GM13976 (cell line): ENCODE results near the gene SYNPO2.

Experiments used
- DNase-seq: peaks from one replicate; pipeline ENCODE4 v3.0.0; 2012; ENCODE audit warnings: low spot score
- in situ Hi-C: fragments of 300-500 bp; cut with MboI; formaldehyde crosslinking; loops from one replicate; pipeline ENCODE4 v1.12.0; 2022; ENCODE audit warnings: low sequenced_read_pairs, mixed read lengths, inconsistent platforms; ENCODE audit not compliant: unreplicated experiment
- TF ChIP-seq, protein P1 (sequence below): IDR thresholded peaks from 2 replicates; pipeline ENCODE4 v1.5.1; 2012; ENCODE audit warnings: borderline replicate concordance, mild to moderate bottlenecking; ENCODE audit not compliant: insufficient read depth; ENCODE audit errors: extremely low read depth, missing control alignments, control extremely low read depth

SYNPO2 gene

DNA sequence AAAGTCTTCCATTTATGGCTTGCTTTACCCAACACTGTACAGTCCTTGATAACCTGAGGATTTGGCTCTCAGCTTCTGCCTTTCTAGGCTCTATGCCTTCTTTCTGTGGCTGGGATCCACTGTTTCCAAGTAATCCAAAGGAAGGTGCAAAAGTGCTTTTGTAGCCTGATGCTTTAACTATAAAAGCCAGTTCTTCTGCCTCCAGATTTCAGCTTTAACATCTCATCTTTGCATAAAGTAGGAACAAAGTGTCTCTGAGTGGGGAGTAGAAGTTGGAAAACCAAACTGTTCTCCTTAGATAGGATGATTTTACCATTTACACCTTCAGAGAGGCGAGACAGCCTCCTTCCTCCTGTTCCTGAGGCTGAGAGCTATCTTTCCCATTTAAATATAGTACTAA is 41.7 kb upstream of the SYNPO2 start:
- DNase-seq: no peak
- in situ Hi-C loops: no loop called here
- TF ChIP-seq, protein P1, sequence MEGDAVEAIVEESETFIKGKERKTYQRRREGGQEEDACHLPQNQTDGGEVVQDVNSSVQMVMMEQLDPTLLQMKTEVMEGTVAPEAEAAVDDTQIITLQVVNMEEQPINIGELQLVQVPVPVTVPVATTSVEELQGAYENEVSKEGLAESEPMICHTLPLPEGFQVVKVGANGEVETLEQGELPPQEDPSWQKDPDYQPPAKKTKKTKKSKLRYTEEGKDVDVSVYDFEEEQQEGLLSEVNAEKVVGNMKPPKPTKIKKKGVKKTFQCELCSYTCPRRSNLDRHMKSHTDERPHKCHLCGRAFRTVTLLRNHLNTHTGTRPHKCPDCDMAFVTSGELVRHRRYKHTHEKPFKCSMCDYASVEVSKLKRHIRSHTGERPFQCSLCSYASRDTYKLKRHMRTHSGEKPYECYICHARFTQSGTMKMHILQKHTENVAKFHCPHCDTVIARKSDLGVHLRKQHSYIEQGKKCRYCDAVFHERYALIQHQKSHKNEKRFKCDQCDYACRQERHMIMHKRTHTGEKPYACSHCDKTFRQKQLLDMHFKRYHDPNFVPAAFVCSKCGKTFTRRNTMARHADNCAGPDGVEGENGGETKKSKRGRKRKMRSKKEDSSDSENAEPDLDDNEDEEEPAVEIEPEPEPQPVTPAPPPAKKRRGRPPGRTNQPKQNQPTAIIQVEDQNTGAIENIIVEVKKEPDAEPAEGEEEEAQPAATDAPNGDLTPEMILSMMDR: no peak

DNA sequence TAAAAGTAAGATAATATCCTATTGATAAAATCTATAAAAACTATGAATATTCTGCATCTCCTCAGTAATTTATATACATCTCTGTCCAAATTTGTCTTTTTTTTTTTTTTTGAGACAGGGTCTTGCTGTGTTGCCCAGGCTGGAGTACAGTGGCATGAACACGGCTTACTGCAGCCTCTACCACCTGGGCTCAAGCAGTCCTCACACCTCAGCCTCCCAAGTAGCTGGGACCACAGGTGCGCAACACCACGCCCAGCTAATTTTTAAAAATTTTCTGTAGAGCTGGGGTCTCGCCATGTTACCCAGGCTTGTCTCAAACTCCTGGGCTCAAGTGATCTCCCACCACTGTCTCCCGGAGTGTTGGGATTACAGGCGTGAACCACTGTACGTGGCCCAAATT is 40.4 kb upstream of the SYNPO2 start:
- TF ChIP-seq, protein P1: no peak
- DNase-seq: no peak
- in situ Hi-C loops: no loop called here

DNA sequence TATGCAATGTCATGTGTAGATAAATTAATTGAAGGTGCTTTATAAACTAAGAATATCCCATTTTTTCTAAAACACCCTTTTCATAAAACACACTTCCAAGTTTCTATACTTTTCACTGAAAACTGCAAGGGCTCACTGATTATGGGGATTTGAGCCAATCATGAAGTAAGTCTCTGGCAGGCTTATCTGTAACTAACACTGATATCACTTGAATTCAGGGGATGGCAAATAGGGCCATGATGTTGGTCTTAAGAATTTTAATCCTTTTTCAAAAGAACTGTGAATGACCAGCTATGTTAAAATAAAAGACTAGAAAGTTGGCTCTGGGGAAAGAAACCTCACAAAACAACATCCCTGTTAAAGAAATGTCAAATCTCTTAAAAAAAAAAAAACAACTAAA is 39.8 kb upstream of the SYNPO2 start:
- no peak for DNase-seq
- TF ChIP-seq, protein P1: no peak
- in situ Hi-C loops: no loop called here

DNA sequence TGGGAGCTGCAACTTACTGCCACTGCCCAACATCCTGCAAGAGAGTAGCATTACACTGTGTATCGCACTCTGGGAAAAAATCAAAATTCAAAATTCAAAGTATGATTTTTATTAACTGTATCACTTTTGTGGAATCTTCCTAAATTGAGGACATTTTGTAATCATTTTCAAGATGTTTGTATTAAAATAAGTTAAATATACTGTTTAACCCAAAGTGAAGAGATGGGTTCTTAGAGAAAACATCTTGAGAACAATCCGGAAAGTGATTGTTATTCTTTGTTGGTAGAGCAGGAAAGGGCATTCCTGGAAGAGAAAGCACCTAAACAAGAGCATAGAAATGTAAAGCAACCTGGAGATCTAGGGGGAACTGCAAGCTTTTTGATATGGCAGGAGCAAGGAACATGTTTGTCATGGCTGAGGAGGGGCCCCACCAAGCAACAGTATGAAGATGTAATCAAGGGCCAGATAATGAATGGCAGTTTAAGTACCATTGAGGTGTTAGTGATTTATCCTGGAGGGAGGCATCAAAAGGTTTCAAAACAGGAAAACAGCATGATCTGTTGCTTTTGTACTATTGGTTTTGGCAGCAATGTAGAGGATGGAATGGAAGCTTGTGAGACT is 38.7 kb upstream of the SYNPO2 start:
- TF ChIP-seq, protein P1: no peak
- DNase-seq: no peak

GRCh38 chr4:118850488-118851173 is 38.0 kb upstream of the SYNPO2 start:
- DNase-seq: peak; percentile 44
- TF ChIP-seq, protein P1: no peak
- in situ Hi-C loops: no loop called here

More for the DNA sequence above, 38.7 kb upstream of the SYNPO2 start:
- in situ Hi-C loops: no loop called here

- TF ChIP-seq, protein P1: no peak
- no peak for DNase-seq
- in situ Hi-C loops: no loop called here
Measured at GRCh38 chr4:118857760-118858159, 30.9 kb upstream of the SYNPO2 start.

GRCh38 chr4:118858779-118859178 is 29.9 kb upstream of the SYNPO2 start:
- in situ Hi-C loops: no loop called here
- TF ChIP-seq, protein P1: no peak
- DNase-seq: no peak
